NCI-H345 treated with DMSO at 0.1 percent for 48 hours (cell line): ENCODE measurements around the gene WNT9B.

Experiments
- DNase-seq: peaks from one replicate; lab custom pipeline; 2025; ENCODE audit not compliant: unreplicated experiment; lab: John Stamatoyannopoulos, UW

The WNT9B gene, protein sequence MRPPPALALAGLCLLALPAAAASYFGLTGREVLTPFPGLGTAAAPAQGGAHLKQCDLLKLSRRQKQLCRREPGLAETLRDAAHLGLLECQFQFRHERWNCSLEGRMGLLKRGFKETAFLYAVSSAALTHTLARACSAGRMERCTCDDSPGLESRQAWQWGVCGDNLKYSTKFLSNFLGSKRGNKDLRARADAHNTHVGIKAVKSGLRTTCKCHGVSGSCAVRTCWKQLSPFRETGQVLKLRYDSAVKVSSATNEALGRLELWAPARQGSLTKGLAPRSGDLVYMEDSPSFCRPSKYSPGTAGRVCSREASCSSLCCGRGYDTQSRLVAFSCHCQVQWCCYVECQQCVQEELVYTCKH

DNA sequence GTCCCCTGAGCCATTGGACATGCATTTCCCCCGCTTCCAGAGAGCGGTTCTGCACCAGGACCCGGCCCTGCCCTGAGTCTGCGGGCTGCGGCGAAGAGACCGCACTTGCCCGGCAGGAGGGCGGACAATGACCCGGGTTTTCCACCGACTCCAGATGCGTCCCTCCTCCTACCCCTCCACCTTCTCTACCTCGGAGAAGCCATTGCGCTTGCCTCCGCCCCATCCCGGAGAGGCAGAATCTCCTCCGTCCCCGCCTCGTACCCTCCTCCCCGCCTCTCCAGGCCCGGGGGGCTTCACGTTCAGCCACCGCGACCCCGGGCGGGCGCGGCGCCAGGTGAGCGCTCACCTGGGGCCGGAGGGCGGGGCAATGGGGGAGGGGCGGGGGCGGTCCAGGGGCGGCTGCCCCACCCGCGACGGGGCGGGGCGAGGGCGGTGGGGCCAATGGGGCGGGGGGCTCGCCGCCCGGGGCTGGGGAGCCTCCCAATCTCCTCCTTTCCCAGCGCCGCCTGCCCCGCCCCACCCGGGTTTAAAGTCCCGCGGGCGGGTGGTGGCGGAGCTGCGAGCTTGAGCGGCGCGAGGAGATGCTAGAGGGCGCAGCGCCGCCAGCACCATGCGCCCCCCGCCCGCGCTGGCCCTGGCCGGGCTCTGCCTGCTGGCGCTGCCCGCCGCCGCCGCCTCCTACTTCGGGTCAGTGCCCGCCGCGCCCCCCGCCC, at the start of gene WNT9B:
WNT9B (plus strand) TSS at position 555 of the 713 bp plus-strand sequence; CDS start at position 611, 56 bp downstream.
- peak; percentile 50 for DNase-seq

DNA sequence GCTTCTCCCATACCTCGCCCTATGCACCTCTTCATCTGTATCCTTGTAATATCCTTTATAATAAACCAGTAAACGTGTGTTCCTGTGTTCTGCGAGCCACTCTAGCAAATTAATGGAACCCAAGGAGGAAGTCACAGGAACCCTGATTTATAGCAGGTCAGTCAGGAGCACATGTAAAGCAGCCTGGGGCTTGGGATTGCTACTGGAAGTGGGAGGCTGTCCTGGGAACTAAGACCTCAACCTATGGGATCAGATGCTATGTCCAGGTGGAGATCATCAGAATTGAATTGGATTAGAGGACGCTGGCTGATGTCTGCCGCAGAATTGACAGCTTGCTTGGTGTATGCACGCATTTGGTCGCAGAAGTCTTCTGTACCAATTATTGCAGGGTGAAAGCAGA, 48.6 kb upstream of the WNT9B start:
- no peak for DNase-seq

DNA sequence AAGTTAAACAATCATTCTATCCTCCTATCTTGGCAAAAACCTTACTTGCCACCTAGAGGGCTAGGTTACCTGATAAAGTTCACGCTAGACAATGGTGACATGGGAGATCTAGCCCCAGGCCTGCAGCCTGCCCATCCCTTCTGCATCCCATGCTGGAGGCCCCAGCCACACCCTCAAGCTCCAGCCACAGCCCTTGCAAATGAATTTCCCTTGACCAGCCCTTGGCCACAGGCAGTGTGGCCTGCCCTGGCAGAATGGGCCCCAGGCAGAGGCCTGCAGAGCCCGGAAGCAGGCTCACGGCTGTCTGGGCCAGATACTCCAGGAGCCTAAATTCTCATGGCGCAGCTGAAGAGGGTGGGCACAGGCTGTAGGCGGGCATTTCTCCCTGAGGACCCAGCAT, 47.8 kb upstream of the WNT9B start:
- no peak for DNase-seq

DNA sequence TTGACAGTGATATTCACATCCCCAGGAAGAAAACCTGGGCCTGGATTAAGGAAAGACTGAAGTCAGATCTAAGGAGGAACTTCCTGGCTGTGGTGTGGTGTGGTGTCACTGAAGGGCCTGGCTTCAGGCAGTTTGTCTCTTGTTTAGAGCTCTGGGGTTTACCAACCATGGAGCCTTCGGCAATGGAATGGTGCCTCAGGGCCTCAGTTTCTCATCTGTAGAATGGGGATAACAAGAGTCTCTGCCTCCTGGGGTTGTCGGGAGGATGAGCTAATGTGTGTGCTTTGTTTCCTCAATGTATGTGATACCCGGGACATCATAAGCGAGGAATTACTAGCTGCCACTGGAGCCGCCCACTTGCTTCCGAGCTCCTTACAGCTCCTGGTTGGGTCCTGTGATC, 45.6 kb upstream of the WNT9B start:
- DNase-seq = no peak

DNA sequence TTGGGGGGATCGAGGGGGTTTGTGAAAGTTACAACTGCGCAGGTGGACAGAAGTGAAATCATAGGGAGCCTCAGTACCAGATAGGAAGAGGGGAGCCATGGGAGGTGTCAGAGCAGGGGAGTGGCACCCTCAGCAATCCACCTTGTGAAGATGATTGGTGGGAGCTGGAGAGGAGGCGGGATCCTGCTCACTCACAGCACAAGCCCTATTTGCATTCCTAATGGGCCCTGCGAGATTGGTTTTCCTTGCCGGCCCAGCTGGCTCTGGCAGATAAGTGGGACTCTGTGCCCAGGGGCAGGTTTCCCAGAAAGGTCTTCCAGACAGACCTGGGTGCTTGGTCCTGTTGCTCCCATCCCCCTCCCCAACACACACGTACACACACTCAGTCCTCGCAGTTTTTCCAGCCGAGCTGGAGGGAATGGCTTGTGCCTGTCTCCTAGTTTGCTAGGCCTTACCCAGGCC, 42.2 kb upstream of the WNT9B start:
- no peak for DNase-seq

DNA sequence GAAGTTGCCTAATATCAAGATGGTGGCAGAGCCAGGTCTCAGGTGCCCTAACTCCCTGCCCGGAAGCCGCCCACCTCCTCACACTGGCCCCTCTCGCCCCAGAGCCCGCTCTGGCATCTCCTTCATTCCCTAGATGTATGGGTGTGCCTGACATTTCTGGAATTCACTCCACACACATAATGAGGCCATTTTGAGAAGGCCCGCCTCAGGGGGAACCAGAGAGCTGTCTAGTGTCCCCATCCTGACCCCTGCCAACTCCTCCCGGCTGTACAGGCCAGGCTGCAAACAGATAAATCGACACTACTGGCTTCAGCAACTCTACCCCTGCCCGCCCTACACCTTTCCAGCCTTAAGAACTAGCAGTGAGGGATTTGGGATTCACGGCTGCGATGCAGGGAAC, 40.5 kb upstream of the WNT9B start:
- DNase-seq = no peak

DNA sequence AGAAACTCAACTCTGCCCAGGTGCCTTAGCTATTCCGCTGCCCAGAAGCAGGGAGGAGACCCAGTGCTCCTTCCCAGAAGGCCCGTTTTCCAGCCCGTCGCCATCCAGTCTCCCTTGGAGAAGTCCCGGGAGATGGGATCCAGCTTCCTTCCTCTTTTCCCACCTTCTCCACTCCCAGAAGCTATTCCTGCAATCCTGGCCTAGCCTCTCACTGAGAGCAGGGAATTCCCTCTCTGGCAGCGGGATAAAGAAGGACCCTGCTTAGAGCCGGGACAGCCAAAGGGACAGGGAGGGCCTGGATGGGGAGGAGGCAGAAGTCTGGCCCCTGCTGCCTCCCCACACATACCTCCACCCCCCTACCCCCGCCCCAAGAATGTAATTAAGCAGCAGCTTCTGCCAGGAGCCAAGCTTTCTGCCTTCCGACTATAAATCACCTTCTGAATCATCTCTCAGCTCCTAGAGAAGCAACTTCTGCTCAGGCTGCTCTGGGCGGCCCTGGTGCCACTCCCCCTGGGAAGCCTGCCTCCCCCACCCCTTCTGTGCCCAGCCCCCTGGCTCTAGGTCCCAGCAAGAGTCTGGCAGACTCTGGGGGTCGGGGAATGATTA, 39.3 kb upstream of the WNT9B start:
- no peak for DNase-seq

DNA sequence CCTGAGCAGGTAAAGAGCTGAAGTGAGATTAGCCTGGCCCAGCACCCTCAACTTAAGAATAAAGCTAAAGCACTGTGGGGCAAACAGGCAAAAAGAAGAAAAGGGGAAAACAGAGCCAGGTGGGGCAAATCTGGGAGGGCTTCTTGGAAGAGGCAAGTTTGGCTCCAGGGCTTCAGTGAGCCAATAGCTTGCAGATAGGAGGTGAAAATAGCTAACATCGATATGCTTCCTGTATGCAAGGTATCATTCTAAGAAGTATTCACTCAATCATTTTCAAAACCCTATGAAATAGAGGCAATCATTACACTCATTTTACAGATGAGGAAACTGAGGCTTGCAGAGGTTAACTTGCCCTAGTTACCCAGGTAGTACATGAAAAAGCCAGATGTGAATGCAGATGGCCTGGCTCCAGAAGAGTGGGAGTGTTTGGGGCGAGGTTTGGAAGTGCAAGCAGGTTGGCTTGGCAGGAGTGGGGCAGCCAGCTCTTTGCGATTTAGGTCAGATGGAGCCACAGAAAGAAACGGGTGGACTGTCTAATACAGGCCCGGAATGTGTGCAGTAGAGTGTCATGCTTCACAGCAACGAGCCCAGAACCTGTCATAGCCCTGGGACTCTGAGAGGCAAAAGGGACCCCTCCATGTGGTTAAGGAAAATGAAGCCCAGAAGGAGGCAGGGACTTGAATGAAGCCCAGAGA, 38.6 kb upstream of the WNT9B start:
- no peak for DNase-seq

DNA sequence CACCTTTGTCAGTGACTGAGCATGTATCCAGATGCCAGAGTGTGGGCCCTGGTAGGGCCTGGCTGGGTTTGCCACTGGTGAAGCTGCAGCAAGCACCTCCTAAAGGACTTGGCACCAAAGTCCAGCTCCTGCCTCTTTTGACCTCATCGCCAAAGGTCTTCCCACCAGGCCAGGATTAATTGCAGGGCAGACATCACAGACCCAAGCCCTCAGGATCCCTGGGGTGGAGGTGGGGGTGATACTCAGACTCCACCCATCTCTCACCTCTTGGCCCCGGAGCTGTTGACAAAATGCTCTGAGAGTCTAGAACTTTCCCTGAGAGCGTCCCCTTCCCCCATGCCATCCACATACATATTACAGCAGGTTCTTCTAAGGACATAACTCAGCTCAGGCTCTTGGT, 37.5 kb upstream of the WNT9B start:
- DNase-seq = no peak

DNA sequence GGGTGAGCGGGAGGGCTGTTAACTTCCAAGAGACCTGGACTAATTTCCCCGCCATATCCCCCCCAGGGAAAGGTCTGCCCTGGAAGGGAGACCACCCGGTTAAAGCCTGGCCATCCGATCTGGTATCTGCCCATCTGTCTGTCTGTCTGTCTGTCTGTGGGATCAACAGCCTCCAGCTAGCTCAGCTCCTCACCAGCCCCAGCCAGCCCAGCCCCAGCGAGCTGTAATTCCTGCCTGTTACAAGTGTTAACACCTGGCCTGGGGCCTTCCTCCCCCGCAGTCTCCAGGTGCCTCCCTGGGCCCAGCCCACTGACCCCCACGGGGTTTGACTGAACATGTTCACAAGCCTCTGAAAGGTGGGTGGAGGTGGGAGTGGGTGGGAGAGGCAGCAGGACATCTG, 36.9 kb upstream of the WNT9B start:
- no peak for DNase-seq

DNA sequence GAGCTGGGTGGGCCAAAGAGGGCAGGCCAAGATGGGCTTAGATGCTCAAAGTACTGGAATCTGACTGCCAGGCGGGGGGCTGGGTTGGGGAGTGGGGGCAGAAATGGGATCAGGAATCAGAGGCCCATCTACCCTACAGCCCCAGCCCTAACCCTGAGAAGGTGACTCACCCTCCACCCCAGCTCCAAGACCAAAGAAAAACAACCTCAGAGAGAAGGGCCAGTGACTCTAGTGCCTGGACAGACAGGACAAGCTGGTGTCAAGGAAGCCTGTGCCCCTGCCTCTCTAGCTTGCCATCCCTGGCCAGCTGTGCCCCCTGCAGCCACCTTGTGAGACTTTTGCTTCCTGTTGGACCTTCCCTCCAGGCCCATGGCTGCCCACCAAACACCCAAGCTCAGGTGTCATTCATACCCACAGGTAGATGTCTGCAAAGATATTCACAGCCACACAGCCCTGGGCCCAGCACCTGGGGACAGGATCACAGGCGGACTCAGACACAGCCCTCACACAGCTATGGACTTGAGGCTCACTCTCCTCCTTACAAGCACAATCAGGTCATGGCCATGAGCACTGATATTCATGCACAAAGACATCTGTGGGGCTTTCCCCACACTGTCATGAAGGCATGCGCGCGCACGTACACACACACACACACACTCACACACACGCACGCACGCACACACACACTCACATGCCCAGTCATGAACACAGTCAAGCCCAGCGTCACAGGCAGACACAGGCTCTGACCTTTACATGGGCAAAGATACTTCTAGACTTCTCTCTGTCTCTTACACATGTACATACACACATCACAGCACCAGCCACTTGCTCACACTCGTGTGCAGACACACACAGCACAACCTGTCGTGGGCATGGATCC, 35.7 kb upstream of the WNT9B start:
- DNase-seq = no peak

DNA sequence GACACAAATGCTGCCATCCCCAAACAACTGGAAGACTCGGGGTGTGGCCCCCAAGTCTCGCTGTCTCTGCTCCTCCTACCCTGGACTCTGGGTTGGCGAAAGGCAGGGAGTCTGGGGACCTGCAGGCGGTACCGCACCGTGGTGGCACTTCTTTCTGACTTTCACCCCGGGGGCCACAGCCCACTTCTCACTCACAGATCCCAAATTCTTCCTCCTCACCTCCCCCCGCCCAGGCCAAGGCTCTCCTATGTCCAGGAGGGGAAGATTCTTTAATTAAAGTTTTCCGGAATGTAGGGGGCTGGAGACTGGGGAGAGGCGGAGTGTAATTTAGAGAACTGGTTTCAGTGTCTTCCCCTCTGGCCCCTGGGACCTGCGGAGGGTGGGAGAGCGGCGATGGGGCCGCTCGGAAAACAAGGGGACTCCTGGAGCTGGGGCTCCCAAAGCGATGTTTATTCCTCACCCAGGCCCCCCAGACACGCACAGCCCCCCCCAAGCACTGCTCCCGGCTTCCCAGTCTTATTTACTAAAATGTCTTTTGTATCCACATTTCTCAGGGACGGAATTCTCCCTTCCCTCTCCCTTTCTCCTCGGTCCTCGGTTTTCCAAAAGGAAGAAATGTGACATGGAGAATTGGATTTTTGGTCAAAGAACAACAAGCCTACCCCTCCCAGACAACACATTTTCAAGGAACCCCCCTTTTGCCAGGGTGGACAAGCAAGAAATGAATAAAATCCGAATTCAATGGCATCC, 34.1 kb upstream of the WNT9B start:
- no peak for DNase-seq

DNA sequence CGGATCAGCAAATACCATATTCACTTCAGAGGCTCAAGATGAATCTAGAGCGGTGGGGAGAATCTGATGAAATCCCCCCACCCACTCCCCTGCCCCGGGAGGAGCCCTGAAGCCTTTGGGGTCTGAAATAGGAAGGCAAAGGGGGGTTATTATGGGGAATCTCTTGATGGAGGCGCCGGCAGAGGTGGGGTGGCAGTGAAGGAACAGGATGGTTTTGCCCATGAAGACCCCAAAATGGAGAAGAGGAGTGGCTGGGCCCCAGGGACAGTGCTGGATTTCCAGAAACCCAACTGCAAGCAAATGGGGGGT, 33.5 kb upstream of the WNT9B start:
- no peak for DNase-seq

DNA sequence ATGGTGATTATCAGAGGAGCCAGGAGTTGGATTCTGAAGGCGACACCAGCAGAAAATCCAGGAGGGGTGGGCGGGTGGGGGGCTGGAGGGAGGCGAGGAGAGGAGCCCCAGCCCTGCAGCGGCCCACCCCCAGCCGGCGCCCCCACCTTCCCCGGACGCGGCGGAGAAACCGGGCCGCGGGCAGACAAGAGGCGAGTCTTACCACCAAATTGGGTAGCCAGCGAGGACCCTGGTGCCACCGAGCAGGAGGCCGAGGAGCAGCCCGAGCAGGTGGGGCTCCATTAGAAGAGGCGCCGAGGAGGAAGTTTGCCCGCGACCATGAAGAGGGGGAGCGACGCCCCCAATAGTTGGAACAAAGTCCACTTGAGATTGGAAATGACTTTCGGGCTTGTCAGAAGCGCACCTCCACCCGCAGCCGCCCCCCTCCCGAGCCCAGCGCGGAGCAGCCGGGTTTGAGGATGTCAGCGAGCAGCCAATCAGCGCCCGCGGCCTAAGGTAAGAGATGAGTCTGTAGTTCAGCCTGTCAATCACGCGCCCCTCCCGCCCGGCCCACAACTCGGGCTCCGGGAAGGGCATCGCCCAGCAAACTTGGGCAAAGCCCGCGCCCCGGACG, 33.0 kb upstream of the WNT9B start, which contains the start of gene WNT3:
WNT3 (minus strand) TSS at position 377 of the 613 bp plus-strand sequence; CDS start at position 282, 95 bp downstream.
- DNase-seq = peak; percentile 7

DNA sequence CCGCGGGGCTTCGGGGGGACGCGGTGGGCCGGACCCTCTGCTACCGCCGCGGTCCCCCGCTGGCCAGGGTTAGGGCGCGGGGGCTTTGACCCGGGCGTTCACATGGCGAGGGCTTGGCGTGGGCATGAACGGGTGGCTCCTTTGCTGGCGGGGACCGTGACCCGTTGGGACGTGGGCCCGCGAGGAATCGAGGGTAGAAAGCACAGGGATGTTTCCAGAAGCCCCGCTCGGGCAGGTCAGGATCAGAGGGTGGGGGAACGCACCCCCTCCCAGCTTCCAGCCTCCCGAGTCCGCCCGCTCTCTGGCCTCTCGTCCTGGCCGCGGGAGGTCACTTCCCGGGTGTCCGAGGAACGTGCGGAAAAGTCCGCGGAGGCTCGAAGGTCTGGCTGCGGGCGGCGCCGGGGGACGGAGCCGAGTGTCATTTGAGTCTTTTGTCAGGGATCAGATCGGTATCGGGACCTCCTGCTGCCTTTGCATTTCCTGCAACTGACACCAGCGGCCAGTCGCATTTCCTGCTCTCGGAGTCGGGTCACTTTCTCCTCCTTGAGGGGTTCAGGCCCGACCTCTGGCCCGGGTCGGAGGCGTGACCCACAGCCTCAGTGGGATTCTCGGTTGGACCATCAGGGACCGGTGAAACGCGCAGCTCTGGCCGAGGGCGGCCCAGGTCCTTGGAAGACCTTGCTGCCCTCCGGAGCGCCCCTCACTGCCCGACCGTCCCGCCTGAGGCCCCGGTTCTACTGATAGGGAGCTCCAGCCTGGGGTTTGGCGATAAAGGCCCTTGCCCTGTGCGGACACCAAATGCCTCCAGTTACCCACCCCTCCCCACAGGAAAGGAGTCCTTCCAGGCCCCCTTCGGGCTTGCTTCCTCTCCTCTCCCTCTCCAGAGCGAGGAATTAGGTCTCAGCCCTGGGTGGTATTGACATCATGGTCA, 32.2 kb upstream of the WNT9B start:
- DNase-seq = no peak

DNA sequence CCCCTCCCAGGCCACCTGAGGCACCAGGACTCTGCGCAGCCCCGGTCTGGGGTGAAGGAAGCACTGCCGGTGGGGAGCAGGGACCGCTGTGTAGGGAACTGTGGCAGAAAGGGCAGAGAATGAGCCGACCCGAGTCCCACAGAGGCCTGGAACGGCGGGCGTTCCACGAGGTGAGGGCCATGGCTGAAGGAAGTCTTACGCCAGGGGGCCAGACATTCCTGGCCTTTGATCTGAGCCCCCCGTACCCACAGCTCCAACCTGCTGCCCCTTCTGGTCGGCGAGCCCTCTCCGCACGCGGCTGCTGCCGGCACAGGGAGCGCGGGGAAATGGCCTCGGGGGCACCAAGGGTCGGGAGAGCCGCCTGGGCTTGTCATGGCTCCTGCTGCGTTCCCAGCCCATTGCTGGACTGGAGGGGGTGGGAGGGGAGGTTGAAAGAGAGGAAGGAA, 31.5 kb upstream of the WNT9B start:
- no peak for DNase-seq

DNA sequence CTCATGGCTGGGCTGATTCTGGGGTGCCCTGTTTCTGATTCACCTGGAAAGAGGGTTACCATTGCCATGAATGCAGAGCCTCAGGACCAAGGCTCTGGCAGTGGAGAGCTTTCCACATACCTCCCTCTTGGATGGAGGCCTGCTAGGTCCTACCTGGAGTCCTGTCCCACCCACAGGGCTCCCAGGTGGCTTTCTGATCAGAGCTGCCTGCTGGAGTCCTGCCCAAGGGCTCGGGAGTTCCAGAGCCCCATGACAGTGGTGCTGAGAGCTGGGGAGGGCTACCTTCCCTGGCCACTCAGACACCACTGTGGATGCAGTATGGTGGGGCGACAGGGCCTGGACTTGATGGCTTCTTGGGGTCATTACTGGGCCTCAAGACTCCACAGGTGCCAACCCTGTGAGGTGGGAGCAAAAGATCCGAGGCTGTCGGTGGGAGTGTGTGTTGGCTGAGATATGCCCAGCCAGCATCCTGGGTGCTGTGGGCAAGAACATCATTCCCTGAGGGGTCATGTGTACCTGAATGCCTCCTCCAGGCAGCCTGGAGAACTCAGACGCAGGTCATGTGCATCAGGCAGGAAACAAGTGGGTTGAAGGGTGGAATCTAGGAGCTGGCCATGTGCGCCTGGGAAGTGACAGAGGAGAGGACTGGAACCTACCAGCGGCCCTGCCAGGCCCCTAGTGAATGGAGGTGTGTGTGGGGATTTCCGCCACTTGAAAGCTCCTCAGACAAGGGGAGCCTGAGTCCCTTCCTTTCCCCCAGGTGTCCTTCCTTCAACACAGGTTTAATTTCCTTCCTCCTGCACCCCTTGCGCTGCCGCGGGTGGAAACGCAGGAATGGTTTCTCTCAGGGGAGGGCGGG, 30.6 kb upstream of the WNT9B start:
- no peak for DNase-seq
